SK-N-SH (cell line): ENCODE results near the gene DENND1A. TPM values are rescaled to one million over a fixed set of nuclear protein-coding genes. Genes with fewer than 3 reads are reported as not detected.

Source experiments
- CTCF ChIA-PET: fragments of 300-600, 350-600 bp; formaldehyde crosslinking; extraction: SDS; loops from one replicate; lab custom pipeline; 2021; lab: Yijun Ruan, JAX
- POLR2A ChIA-PET: fragments of 350-600 bp; sonication (Branson Sonifier 250); formaldehyde crosslinking; extraction: SDS; loops from one replicate; lab custom pipeline; 2020; ENCODE audit warnings: antibody characterized with exemption, inconsistent platforms; lab: Yijun Ruan, JAX
- DNase-seq: peaks from one replicate; pipeline ENCODE4 v3.0.0; 2012
- H2AFZ ChIP-seq: fragments of 200-600 bp; sonication (generic); 2 replicates; pipeline ENCODE4 v1.8.1; 2016; ENCODE audit warnings: antibody characterized with exemption, mild to moderate bottlenecking, low read depth
- H3F3A ChIP-seq: fragments of 200-600 bp; sonication (generic); replicated peaks from 2 replicates; pipeline ENCODE3; 2016; ENCODE audit warnings: antibody characterized with exemption, mild to moderate bottlenecking; ENCODE audit not compliant: insufficient read depth
- H3K27ac ChIP-seq, 2 experiments: fragments of 200-500 bp in 1 of 2; fragments of 200-600 bp in 1 of 2; sonication (Bioruptor generic) in 1 of 2; sonication (generic), shearing (Covaris generic) in 1 of 2; 2 replicates each; pipeline versions ENCODE4 v1.5.1 to v1.6.1; 2014 to 2016; ENCODE audit warnings: low read depth in 2 of 2, inconsistent platforms in 1 of 2, low read length in 1 of 2, mild to moderate bottlenecking in 1 of 2, mixed read lengths in 1 of 2
- H3K27me3 ChIP-seq: fragments of 200-600 bp; sonication (generic), shearing (Covaris generic); 2 replicates; pipeline ENCODE4 v1.6.1; 2016; ENCODE audit warnings: mixed run types; ENCODE audit not compliant: insufficient read depth
- H3K36me3 ChIP-seq, 2 experiments: fragments of 200-500 bp in 1 of 2; fragments of 200-600 bp in 1 of 2; sonication (Bioruptor generic) in 1 of 2; sonication (generic) in 1 of 2; replicated peaks in 1 of 2; 2 replicates each; pipeline versions ENCODE3 to v1.5.1; 2014 to 2016; ENCODE audit warnings: low read length in 1 of 2, mild to moderate bottlenecking in 1 of 2; ENCODE audit not compliant: insufficient read depth in 2 of 2, control insufficient read depth in 1 of 2
- H3K4me1 ChIP-seq, 2 experiments: fragments of 200-500 bp in 1 of 2; fragments of 200-600 bp in 1 of 2; sonication (Bioruptor generic) in 1 of 2; sonication (generic), shearing (Covaris generic) in 1 of 2; 2 replicates each; pipeline versions ENCODE4 v1.5.1 to v1.6.1; 2014 to 2016; ENCODE audit warnings: low read depth in 1 of 2, low read length in 1 of 2, mixed run types in 1 of 2; ENCODE audit not compliant: insufficient read depth in 2 of 2, control insufficient read depth in 1 of 2
- H3K4me2 ChIP-seq: fragments of 200-600 bp; sonication (generic), shearing (Covaris generic); 2 replicates; pipeline ENCODE4 v1.6.1; 2017; ENCODE audit warnings: mixed run types
- H3K4me3 ChIP-seq, 2 experiments: fragments of 200-500 bp in 1 of 2; fragments of 200-600 bp in 1 of 2; sonication (Bioruptor generic) in 1 of 2; sonication (generic), shearing (Covaris generic) in 1 of 2; 2 replicates each; pipeline versions ENCODE4 v1.5.1 to v1.8.1; 2014 to 2016; ENCODE audit warnings: low read depth in 2 of 2, inconsistent platforms in 1 of 2, low read length in 1 of 2, mild to moderate bottlenecking in 1 of 2, mixed read lengths in 1 of 2, moderate library complexity in 1 of 2
- H3K79me2 ChIP-seq: fragments of 200-600 bp; sonication (generic); 2 replicates; pipeline ENCODE4 v1.8.1; 2017; ENCODE audit warnings: mild to moderate bottlenecking; ENCODE audit not compliant: insufficient read depth
- H3K9ac ChIP-seq: fragments of 200-600 bp; sonication (generic); 2 replicates; pipeline ENCODE4 v1.6.1; 2017; ENCODE audit warnings: mixed run types
- H3K9me2 ChIP-seq: fragments of 200-600 bp; sonication (generic); 2 replicates; pipeline ENCODE4 v1.6.1; 2017; ENCODE audit warnings: mixed run types
- H3K9me3 ChIP-seq: fragments of 200-600 bp; sonication (generic); 2 replicates; pipeline ENCODE4 v1.6.1; 2017; ENCODE audit warnings: mixed run types, mild to moderate bottlenecking, moderate library complexity
- H4K20me1 ChIP-seq: fragments of 200-600 bp; sonication (generic); 2 replicates; pipeline ENCODE4 v1.6.1; 2017; ENCODE audit warnings: mild to moderate bottlenecking, mixed run types; ENCODE audit not compliant: insufficient read depth
- CHD2 ChIP-seq: fragments of 150-350 bp; IDR thresholded peaks from 2 replicates; pipeline ENCODE4 v1.6.1; 2018; ENCODE audit warnings: low read length; ENCODE audit not compliant: partially characterized antibody
- ELF1 ChIP-seq: IDR thresholded peaks from 2 replicates; pipeline ENCODE4 v1.4.0; 2012
- EZH2phosphoT487 ChIP-seq: fragments of 200-600 bp; sonication (generic); IDR thresholded peaks from 2 replicates; pipeline ENCODE4 v1.6.1; 2017; ENCODE audit warnings: low read depth, mixed run types, mild to moderate bottlenecking, antibody characterized with exemption, moderate library complexity, borderline replicate concordance
- FOSL2 ChIP-seq: IDR thresholded peaks from 2 replicates; pipeline ENCODE4 v1.4.0; 2012; ENCODE audit warnings: low read depth, mild to moderate bottlenecking, moderate library complexity, borderline replicate concordance
- GABPA ChIP-seq: IDR thresholded peaks from 2 replicates; pipeline ENCODE4 v1.4.0; 2012; ENCODE audit warnings: low read depth, mild to moderate bottlenecking
- NFIC ChIP-seq: IDR thresholded peaks from 2 replicates; pipeline ENCODE4 v1.4.0; 2012; ENCODE audit warnings: borderline replicate concordance
- NRF1 ChIP-seq: IDR thresholded peaks from 2 replicates; pipeline ENCODE4 v1.6.1; 2012; ENCODE audit warnings: low read depth, mild to moderate bottlenecking, low read length
- RFX5 ChIP-seq: IDR thresholded peaks from 2 replicates; pipeline ENCODE4 v1.6.1; 2012; ENCODE audit warnings: mild to moderate bottlenecking, improper control_type of control experiment, low read length
- RXRA ChIP-seq: IDR thresholded peaks from 2 replicates; pipeline ENCODE4 v1.4.0; 2012; ENCODE audit warnings: low read depth, mild to moderate bottlenecking, borderline replicate concordance
- SIN3A ChIP-seq: IDR thresholded peaks from 2 replicates; pipeline ENCODE4 v1.6.1; 2012; ENCODE audit warnings: low read depth, mild to moderate bottlenecking, low read length, moderate library complexity, borderline replicate concordance
- SMC3 ChIP-seq: IDR thresholded peaks from 2 replicates; pipeline ENCODE4 v1.6.1; 2012; ENCODE audit warnings: low read depth, low read length, improper control_type of control experiment
- TCF12 ChIP-seq: IDR thresholded peaks from 2 replicates; pipeline ENCODE4 v1.4.0; 2012
- TEAD4 ChIP-seq: IDR thresholded peaks from 2 replicates; pipeline ENCODE4 v1.4.0; 2012; ENCODE audit warnings: mild to moderate bottlenecking, borderline replicate concordance; ENCODE audit not compliant: insufficient read depth
- YY1 ChIP-seq: IDR thresholded peaks from 2 replicates; pipeline ENCODE4 v1.4.0; 2012; ENCODE audit warnings: low read depth, mild to moderate bottlenecking
- WGBS: methylation state at CpG from one replicate; pipeline ENCODE4 v1.1.6; 2017; ENCODE audit warnings: low lambda C conversion rate; 5-methylcytosine and 5-hydroxymethylcytosine counted together
- polyA plus RNA-seq, 3 experiments: library from polyadenylated mRNA; depleted of rRNA; stranded (reverse); fragments of >200 nt; gene quantifications; 2 replicates each; pipeline ENCODE4 v1.2.3, GENCODE V29; 2012
- TF ChIP-seq, protein P1 (sequence below): IDR thresholded peaks from 2 replicates; pipeline ENCODE4 v1.4.0; 2012; ENCODE audit warnings: low read depth, borderline replicate concordance
- TF ChIP-seq, protein P2 (sequence below): fragments of 200-600 bp; sonication (generic); IDR thresholded peaks from 2 replicates; pipeline ENCODE4 v1.6.1; 2017; ENCODE audit warnings: antibody characterized with exemption, mild to moderate bottlenecking, moderate library complexity
- TF ChIP-seq, protein P3 (sequence below): IDR thresholded peaks from 2 replicates; pipeline ENCODE4; 2012

DENND1A gene
- polyA plus RNA-seq, 1 of the 3 experiments (the other 2 are of a cell fraction): 25.4 TPM

DNA sequence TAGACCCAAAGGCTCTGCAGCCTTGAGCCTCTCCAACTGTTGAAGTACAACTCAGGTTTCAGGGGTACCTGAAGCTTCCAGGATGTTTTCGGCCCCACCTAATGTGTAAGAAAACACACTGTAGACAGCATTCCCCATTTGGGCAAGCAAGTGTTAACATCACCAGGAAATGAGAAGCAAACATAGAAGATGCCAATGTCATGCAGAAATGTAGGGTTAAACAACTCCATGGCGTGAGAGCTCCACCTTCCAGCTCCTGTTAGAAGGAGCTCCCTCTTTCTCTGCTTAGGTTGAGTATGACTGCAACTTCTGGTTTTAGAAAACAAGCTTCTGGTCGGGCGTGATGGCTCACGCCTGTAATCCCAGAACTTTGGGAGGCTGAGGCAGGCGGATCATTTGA, 31.0 kb upstream of the DENND1A start:
- H3K27ac ChIP-seq: no peak overlapping the region
- H3F3A ChIP-seq: no peaks in the 10 kb centered on the region
- CTCF ChIA-PET: interaction anchor here (1.3 kb wide), 1 partner anchor 18 kb away, joined by 3 read pairs; no protein-coding TSS in a partner anchor
- no peaks in the 10 kb centered on the region for H3K4me1 ChIP-seq
- no peak overlapping the region for H3K4me3 ChIP-seq
- H3K79me2 ChIP-seq: no peaks in the 10 kb centered on the region
- TF ChIP-seq, protein P1, sequence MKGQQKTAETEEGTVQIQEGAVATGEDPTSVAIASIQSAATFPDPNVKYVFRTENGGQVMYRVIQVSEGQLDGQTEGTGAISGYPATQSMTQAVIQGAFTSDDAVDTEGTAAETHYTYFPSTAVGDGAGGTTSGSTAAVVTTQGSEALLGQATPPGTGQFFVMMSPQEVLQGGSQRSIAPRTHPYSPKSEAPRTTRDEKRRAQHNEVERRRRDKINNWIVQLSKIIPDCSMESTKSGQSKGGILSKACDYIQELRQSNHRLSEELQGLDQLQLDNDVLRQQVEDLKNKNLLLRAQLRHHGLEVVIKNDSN: no peak
- TF ChIP-seq YY1 (no peak), ELF1 (no peak), NRF1 (no peak), RXRA (no peak), EZH2phosphoT487 (no peak)
- TF ChIP-seq, all 33 proteins: peak for 0
- Histone ChIP-seq H3K9me2 (no peaks in the 10 kb centered on the region), H3K36me3 (no peaks in the 10 kb centered on the region), H2AFZ (no peak overlapping the region), H3K9ac (no peak overlapping the region), H4K20me1 (no peaks in the 10 kb centered on the region), H3K27me3 (no peaks in the 10 kb centered on the region; the same call in none of the 2 replicates), H3K4me2 (no peak overlapping the region), H3K9me3 (no peaks in the 10 kb centered on the region)
- 49% methylated on average over 6 of the region's 6 CpGs for WGBS
- POLR2A ChIA-PET: no interaction called here
- DNase-seq: no peak

DNA sequence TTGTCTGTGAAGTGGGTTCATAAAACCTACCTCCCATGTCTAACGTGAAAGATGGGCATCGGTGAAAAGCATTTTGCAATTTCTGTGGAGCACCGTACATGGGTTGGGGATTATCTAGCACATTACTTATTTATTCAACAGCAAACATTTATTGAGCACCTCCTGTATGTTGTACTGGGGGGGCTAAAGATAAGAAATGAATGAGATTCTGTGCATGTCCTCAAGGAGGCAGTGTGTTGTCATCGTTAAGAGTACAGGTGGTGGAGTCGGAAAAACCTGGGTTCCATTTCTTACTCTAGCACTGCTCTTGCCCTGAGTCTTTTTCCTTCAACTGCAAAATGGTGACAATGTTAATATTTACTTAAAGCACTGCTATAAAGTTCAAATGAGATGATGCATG, 30.4 kb upstream of the DENND1A start:
- Histone ChIP-seq H3K9me3 (no peaks in the 10 kb centered on the region), H4K20me1 (no peaks in the 10 kb centered on the region), H3F3A (no peaks in the 10 kb centered on the region), H3K9ac (no peak overlapping the region), H3K36me3 (no peaks in the 10 kb centered on the region), H3K79me2 (no peaks in the 10 kb centered on the region), H3K4me1 (no peaks in the 10 kb centered on the region), H3K27ac (no peak overlapping the region), H3K4me3 (no peak overlapping the region), H3K4me2 (no peak overlapping the region), H3K27me3 (no peaks in the 10 kb centered on the region; the same call in none of the 2 replicates), H2AFZ (no peak overlapping the region), H3K9me2 (no peaks in the 10 kb centered on the region)
- TF ChIP-seq RXRA: no peak
- TF ChIP-seq, protein P2, sequence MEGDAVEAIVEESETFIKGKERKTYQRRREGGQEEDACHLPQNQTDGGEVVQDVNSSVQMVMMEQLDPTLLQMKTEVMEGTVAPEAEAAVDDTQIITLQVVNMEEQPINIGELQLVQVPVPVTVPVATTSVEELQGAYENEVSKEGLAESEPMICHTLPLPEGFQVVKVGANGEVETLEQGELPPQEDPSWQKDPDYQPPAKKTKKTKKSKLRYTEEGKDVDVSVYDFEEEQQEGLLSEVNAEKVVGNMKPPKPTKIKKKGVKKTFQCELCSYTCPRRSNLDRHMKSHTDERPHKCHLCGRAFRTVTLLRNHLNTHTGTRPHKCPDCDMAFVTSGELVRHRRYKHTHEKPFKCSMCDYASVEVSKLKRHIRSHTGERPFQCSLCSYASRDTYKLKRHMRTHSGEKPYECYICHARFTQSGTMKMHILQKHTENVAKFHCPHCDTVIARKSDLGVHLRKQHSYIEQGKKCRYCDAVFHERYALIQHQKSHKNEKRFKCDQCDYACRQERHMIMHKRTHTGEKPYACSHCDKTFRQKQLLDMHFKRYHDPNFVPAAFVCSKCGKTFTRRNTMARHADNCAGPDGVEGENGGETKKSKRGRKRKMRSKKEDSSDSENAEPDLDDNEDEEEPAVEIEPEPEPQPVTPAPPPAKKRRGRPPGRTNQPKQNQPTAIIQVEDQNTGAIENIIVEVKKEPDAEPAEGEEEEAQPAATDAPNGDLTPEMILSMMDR: 0 out of 2 replicates have a peak, but pooled peaks have one; percentile 11
- CTCF ChIA-PET: no interaction called here
- POLR2A ChIA-PET: no interaction called here
- WGBS: 79% methylated on average over 5 of the region's 5 CpGs
- no peak for DNase-seq

DNA sequence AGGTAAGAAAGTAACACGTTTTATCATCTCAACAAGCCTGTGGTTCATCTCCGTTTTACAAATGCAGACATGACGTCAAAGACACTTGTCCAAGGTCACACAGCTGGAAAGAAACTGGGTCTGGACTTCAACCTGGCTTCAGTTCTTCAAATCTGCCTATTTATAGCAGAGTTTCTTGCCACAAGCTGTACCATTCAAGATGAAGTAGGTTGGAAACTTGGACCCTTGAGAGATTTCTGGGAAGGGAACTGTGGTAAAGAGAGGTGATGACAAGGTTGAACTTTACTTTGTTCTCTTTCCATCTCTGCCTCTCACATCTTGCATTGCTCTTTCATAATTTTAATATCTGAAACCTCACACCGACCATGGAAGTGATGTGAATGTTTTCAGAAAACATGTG, 29.9 kb upstream of the DENND1A start:
- no peak for DNase-seq
- Histone ChIP-seq H3K79me2 (no peaks in the 10 kb centered on the region), H3F3A (no peaks in the 10 kb centered on the region), H3K36me3 (no peaks in the 10 kb centered on the region), H4K20me1 (no peaks in the 10 kb centered on the region), H3K4me3 (no peak overlapping the region), H3K9me2 (no peaks in the 10 kb centered on the region), H3K27me3 (no peaks in the 10 kb centered on the region; the same call in none of the 2 replicates), H3K9me3 (no peaks in the 10 kb centered on the region), H3K27ac (no peak overlapping the region), H2AFZ (no peak overlapping the region), H3K4me2 (no peak overlapping the region), H3K4me1 (no peaks in the 10 kb centered on the region), H3K9ac (no peak overlapping the region)
- TF ChIP-seq NRF1 (no peak), SMC3 (no peak), RFX5 (no peak), GABPA (no peak), TEAD4 (no peak), EZH2phosphoT487 (no peak), SIN3A (no peak), TCF12 (no peak), FOSL2 (no peak), CHD2 (no peak), NFIC (no peak)
- TF ChIP-seq, protein P3, sequence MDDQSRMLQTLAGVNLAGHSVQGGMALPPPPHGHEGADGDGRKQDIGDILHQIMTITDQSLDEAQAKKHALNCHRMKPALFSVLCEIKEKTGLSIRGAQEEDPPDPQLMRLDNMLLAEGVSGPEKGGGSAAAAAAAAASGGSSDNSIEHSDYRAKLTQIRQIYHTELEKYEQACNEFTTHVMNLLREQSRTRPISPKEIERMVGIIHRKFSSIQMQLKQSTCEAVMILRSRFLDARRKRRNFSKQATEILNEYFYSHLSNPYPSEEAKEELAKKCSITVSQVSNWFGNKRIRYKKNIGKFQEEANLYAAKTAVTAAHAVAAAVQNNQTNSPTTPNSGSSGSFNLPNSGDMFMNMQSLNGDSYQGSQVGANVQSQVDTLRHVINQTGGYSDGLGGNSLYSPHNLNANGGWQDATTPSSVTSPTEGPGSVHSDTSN: no peak
- ChIA-PET CTCF (no interaction called here), POLR2A (no interaction called here)
- WGBS: 29% methylated on average over 4 of the region's 4 CpGs
